ENCODE data around the gene RGS11. TPM values are rescaled to one million over a fixed set of nuclear protein-coding genes. Genes with fewer than 3 reads are reported as not detected.

The RGS11 gene
- total RNA-seq, 4 donors from 2014 or later = 20.8 to 59.0 (median 29.7) TPM

DNA sequence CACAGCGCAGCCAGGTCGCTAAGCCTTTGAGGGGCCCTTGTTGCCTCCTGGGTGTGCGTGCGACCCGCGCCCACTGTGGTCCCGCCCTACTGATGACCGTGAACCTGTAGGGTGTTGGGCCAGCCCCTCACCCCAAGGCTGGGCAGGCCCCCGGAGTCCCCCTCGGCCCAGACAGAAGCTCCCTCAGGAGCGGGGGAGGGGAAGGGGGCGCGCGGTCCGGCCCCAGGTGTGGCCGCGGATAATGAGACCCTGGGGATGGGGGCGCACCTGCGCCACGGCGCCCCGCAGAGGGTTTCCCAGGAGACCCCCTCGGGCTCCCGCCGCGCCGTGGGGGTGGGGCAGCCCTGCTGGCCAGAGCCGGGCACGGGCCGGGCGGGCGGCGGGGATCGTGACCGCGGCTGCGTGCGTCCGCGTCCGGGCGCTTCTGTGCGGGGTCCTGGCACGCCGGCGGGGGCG lies 4.3 kb upstream of the RGS11 start:
- WGBS, 2 donors = 10% methylated on average over 26 of the region's 47 CpGs; no CpG with 5 or more reads in 1 of the 2 donors
- Histone ChIP-seq H3K4me1 (peaks cover 0 to 29% (median 10%) of the 10 kb centered on the region in 4 donors), H3K36me3 (peaks cover 0 to 9% (median 0%) of the 10 kb centered on the region in 3 donors), H3K27me3 (peaks cover 0 to 36% of the 10 kb centered on the region in 2 donors), H3K27ac (no peak overlapping the region), H3K4me3 (peak overlapping the region in 1 of 4 donors; percentile 38), H3K9me3 (no peaks in the 10 kb centered on the region)
- TF ChIP-seq EP300 (IDR thresholded peaks at IDR 0.05) (no peak), POLR2A (IDR thresholded peaks at IDR 0.05) (no peak)
- TF ChIP-seq, protein P1, sequence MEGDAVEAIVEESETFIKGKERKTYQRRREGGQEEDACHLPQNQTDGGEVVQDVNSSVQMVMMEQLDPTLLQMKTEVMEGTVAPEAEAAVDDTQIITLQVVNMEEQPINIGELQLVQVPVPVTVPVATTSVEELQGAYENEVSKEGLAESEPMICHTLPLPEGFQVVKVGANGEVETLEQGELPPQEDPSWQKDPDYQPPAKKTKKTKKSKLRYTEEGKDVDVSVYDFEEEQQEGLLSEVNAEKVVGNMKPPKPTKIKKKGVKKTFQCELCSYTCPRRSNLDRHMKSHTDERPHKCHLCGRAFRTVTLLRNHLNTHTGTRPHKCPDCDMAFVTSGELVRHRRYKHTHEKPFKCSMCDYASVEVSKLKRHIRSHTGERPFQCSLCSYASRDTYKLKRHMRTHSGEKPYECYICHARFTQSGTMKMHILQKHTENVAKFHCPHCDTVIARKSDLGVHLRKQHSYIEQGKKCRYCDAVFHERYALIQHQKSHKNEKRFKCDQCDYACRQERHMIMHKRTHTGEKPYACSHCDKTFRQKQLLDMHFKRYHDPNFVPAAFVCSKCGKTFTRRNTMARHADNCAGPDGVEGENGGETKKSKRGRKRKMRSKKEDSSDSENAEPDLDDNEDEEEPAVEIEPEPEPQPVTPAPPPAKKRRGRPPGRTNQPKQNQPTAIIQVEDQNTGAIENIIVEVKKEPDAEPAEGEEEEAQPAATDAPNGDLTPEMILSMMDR (IDR thresholded peaks at IDR 0.05) = no peak
- DNase-seq (ENCODE audit: low spot score in 2 of 2) = no peak

DNA sequence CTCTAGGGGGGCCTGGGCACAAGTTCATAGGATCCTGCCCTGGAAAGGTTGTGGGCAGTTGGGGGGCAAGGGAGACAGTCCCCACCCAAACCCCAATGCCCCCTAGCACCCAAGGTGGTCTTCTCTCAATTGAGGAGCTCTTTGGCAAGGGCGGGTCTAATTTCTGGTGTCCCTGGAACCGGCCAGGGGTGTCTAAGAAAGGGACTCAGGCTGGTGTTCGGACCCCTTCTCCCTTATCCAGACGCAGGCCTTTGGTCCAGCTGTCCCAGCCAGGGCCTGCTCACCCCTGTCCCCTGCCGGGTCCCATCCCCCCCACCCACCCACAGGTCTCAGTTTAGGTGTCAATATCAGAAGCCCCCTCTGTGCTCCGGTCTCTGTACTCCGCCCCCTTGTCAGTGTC lies 3.8 kb upstream of the RGS11 start:
- peaks cover 0 to 34% (median 14%) of the 10 kb centered on the region in 4 donors for H3K4me1 ChIP-seq
- DNase-seq (ENCODE audit: low spot score in 2 of 2) = no peak
- WGBS, 2 donors = 65 to 74% methylated on average over 7 of the region's 7 CpGs
- H3K36me3 ChIP-seq = peaks cover 0 to 4% (median 0%) of the 10 kb centered on the region in 3 donors
- H3K9me3 ChIP-seq = no peaks in the 10 kb centered on the region
- H3K4me3 ChIP-seq = no peak overlapping the region
- TF ChIP-seq, protein P1 (IDR thresholded peaks at IDR 0.05) = no peak
- no peak for TF ChIP-seq POLR2A (IDR thresholded peaks at IDR 0.05)
- TF ChIP-seq EP300 (IDR thresholded peaks at IDR 0.05) = no peak
- peaks cover 0 to 41% of the 10 kb centered on the region in 2 donors for H3K27me3 ChIP-seq
- H3K27ac ChIP-seq = no peak overlapping the region

DNA sequence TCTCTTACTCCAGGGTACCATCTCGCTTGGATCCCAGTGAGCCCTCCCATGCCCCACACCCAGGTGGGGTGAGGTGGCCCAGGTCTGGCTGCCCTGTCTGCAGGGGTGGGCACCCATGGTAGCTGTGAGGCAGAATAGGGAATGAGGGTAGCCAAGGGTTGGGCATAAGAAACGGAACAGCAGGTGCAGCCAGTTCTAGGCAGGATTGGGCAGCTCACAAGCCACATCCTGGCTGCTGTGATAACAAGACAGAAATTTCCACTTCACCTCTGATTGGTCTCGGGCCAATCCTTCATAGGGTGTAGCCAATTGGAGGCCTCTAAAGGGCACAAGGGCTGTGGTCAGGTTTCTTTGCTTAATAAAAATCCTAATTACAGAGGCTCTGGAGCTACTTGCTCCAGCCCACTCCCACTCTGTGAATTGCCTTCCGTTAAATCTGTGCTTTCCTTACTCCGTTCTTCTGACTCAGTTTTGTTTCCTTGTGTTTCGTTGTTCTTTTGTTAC lies 3.2 kb upstream of the RGS11 start:
- Histone ChIP-seq H3K9me3 (no peaks in the 10 kb centered on the region), H3K4me3 (no peak overlapping the region), H3K36me3 (no peaks in the 10 kb centered on the region), H3K27me3 (peaks cover 0 to 46% of the 10 kb centered on the region in 2 donors), H3K4me1 (peaks cover 0 to 37% (median 14%) of the 10 kb centered on the region in 4 donors), H3K27ac (no peak overlapping the region)
- no peak for TF ChIP-seq POLR2A (IDR thresholded peaks at IDR 0.05)
- TF ChIP-seq, protein P1 (IDR thresholded peaks at IDR 0.05) = no peak
- TF ChIP-seq EP300 (IDR thresholded peaks at IDR 0.05) = no peak
- no peak for DNase-seq (ENCODE audit: low spot score in 2 of 2)
- WGBS, 2 donors = 58 to 64% methylated on average over 5 to 6 of the region's 6 CpGs

DNA sequence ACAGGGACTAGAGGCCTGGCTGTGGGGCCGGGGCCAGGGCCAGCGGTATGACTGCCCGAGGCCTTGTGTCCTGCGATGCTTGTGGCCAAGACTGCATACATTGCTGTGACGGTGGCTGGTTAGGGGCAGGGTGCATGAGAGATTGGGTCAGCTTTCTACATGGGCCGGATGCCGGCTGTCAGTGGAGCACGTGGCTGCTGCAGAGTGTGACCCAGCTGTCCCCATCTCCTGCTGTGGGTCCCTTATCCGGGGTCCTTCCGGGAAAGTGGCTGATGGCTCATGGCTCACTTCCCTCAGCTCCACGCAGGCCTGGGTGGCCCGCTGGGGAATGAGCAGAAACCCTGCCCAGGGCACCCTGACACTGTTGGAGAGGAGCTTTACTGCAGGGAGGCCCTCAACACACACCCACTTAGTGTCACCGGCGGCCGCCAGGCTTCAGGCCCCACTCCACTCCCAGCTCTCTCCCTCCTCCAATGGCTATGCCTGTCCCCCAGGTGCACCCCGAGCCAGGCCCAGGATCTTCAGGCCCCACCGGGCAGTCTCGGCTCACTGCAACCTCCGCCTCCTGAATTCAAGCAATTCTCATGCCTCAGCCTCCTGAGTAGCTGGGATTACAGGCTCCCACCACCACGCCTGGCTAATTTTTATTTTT lies 808 bp upstream of the RGS11 start:
- 77 to 86% methylated on average over 18 to 19 of the region's 20 CpGs for WGBS, 2 donors
- peaks cover 0 to 34% (median 14%) of the 10 kb centered on the region in 4 donors for H3K4me1 ChIP-seq
- TF ChIP-seq, protein P1 (IDR thresholded peaks at IDR 0.05) = no peak
- TF ChIP-seq POLR2A (IDR thresholded peaks at IDR 0.05) = no peak
- TF ChIP-seq EP300 (IDR thresholded peaks at IDR 0.05) = no peak
- peaks cover 0 to 5% (median 0%) of the 10 kb centered on the region in 3 donors for H3K36me3 ChIP-seq
- peaks cover 0 to 30% of the 10 kb centered on the region in 2 donors for H3K27me3 ChIP-seq
- peak overlapping the region in 1 of 4 donors; percentile 64 for H3K4me3 ChIP-seq
- no peak for DNase-seq (ENCODE audit: low spot score in 2 of 2)
- H3K27ac ChIP-seq = peak overlapping the region in 2 of 4 donors; percentile 48 to 73
- H3K9me3 ChIP-seq = no peaks in the 10 kb centered on the region

DNA sequence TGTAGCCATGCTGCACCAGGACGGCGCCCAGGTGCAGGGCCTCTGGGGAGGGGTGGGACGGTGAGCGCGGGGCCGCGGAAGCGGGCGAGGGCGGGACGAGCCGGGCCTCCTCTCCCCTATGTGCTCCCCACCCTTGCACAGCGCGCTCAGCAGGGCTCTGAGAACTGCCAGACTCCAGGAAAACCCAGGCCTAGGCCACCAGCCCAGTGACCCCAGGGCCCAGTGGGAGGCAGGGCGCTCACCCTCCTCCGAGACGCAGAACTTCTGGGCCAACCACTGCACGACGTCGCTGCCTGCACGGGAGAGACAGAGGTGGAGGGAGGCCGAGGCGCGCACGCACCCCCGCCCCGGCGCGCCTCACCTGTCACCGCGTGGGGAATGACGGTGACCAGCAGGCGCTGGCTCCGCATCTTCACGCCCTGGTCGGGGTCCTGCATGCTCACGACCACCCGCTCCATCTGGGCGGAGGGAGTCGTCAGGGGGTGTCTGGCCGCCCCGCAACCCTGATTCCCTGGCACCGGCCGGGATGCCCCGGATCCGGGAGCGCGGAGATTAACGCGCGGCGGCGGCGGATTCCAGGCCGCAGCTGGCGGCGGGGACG lies 603 bp downstream of the RGS11 start:
- Histone ChIP-seq H3K27ac (peak overlapping the region in 2 of 4 donors; percentile 20 to 73), H3K27me3 (peaks cover 0 to 22% of the 10 kb centered on the region in 2 donors), H3K36me3 (peaks cover 0 to 14% (median 0%) of the 10 kb centered on the region in 3 donors), H3K4me3 (peak overlapping the region; percentile 34 to 64 (median 40)), H3K4me1 (peaks cover 0 to 23% (median 8%) of the 10 kb centered on the region in 4 donors), H3K9me3 (no peaks in the 10 kb centered on the region)
- WGBS, 2 donors = 4 to 7% methylated on average over 5 to 20 of the region's 58 CpGs
- DNase-seq (ENCODE audit: low spot score in 2 of 2) = no peak
- no peak for TF ChIP-seq POLR2A (IDR thresholded peaks at IDR 0.05)
